PFSK-1 (cell line): Measurements from ENCODE around the gene GNPNAT1.

Experiments
- FOXP2 ChIP-seq: optimal IDR thresholded peaks from 2 replicates; pipeline ENCODE3; 2011; ENCODE audit warnings: borderline replicate concordance, control low read depth, inconsistent platforms; ENCODE audit not compliant: insufficient read depth; ENCODE audit errors: extremely low read length, extremely low read depth
- POLR2AphosphoS5 ChIP-seq: IDR thresholded peaks from 2 replicates; pipeline ENCODE4 v1.6.1; 2012; ENCODE audit warnings: low read depth, mild to moderate bottlenecking, control low read depth, low read length, moderate library complexity
- SIN3A ChIP-seq: IDR thresholded peaks from 2 replicates; pipeline ENCODE4 v1.6.1; 2012; ENCODE audit warnings: mild to moderate bottlenecking, low read length, moderate library complexity, borderline replicate concordance; ENCODE audit not compliant: insufficient read depth
- TAF1 ChIP-seq: IDR thresholded peaks from 2 replicates; pipeline ENCODE4 v1.6.1; 2012; ENCODE audit warnings: low read length, control low read depth, borderline replicate concordance; ENCODE audit not compliant: insufficient read depth
- TF ChIP-seq, protein P1 (sequence below), 2 experiments: IDR thresholded peaks; 2 replicates each; pipeline versions ENCODE4 v1.6.1 to v1.8.0; 2011 to 2012; ENCODE audit warnings: low read depth in 2 of 2, low read length in 2 of 2, control low read depth in 1 of 2, inconsistent platforms in 1 of 2, mild to moderate bottlenecking in 1 of 2, moderate library complexity in 1 of 2; ENCODE audit not compliant: insufficient read depth in 1 of 2

DNA sequence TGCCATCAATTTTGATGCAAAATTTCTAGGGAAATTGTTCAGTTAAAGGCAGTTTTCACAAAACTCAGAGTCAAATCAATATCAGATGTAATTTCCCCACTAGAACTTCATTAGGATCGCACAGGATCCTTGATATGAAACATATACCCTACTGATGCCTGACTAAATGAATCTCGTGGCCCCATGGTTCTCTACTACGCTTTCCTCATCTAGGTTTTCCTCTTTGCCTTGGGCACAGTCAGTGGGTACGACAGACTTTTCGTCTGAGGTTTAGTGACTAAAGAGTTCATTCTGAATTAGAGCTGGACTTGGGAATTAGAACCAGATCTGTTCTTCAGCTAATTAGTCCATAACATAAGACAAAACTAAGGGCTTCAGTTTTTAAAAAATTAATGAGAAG is 42.5 kb upstream of the GNPNAT1 start:
- TF ChIP-seq POLR2AphosphoS5 = no peak
- TF ChIP-seq, protein P1, sequence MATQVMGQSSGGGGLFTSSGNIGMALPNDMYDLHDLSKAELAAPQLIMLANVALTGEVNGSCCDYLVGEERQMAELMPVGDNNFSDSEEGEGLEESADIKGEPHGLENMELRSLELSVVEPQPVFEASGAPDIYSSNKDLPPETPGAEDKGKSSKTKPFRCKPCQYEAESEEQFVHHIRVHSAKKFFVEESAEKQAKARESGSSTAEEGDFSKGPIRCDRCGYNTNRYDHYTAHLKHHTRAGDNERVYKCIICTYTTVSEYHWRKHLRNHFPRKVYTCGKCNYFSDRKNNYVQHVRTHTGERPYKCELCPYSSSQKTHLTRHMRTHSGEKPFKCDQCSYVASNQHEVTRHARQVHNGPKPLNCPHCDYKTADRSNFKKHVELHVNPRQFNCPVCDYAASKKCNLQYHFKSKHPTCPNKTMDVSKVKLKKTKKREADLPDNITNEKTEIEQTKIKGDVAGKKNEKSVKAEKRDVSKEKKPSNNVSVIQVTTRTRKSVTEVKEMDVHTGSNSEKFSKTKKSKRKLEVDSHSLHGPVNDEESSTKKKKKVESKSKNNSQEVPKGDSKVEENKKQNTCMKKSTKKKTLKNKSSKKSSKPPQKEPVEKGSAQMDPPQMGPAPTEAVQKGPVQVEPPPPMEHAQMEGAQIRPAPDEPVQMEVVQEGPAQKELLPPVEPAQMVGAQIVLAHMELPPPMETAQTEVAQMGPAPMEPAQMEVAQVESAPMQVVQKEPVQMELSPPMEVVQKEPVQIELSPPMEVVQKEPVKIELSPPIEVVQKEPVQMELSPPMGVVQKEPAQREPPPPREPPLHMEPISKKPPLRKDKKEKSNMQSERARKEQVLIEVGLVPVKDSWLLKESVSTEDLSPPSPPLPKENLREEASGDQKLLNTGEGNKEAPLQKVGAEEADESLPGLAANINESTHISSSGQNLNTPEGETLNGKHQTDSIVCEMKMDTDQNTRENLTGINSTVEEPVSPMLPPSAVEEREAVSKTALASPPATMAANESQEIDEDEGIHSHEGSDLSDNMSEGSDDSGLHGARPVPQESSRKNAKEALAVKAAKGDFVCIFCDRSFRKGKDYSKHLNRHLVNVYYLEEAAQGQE (IDR thresholded peaks at IDR 0.05; ENCODE audit: insufficient read depth in 1 of 2, low read depth in 2 of 2, low read length in 2 of 2) = no peak
- no peak for TF ChIP-seq SIN3A
- TF ChIP-seq TAF1 = no peak
- no peak for TF ChIP-seq FOXP2
